A549 treated with AZD9567 at 1 μM for 4 hours (cell line): Measurements from ENCODE around the gene REG3A. TPM values are rescaled to one million over a fixed set of nuclear protein-coding genes. Genes with fewer than 3 reads are reported as not detected.

Source experiments
- total RNA-seq: library from RNA; stranded (reverse); fragments of 200-300 nt; extraction: Qiagen RNA extraction; gene quantifications from 5 replicates; pipeline ENCODE4 v1.2.3, GENCODE V29; 2022; ENCODE audit not compliant: insufficient read depth

The REG3A gene
- not detected in 5 replicates for total RNA-seq

DNA sequence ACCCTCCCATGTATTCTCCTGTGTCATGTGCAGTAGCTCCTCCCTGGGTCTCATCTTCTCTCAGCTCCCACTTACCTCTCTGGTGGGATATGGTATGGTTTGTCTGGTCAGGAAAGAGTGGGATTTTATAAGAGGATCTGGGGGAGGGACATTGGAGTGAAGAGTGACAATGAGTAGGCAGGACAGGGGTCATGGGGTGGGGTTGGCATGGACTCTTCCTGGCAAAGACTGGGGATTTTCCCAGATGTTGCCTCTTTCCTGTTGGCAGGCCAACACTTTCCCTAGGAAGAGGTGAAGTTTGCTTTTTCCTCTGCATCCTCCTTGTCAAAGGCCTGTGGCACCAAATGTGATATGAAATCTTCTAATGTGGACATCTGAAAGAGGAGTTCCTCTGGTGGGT is at the start of gene REG3A:
Gene REG3A, minus strand, starts transcription at position 101 of the 400 bp plus-strand sequence. CDS start 348 bp downstream, outside the sequence.

DNA sequence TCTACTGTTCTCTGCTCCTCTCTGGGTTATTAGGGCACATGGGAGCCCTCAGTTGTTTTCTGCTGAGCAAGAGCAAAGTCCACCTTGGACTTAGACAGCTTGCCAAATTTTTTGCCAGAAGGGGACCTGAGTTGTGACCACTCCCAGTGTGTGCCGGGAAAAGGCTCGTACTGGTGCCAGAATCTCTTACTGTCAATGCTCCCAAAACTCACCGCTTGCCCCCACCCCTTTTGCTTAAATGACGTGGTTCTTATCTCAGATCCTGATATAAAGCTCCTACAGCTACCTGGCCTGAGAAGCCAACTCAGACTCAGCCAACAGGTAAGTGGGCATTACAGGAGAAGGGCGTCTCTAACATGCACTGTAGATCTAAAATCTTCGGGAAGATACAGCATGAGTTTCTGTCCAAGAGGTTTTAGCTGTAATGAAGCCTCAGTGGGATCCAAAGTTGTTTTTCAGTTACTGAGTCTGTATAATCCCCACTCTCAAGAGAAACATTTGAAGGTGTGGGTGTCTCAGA is 39.3 kb downstream of the REG3A start, which contains the start of gene REG1A:
Gene REG1A, plus strand, starts transcription at position 295 of the 520 bp plus-strand sequence. CDS start 374 bp downstream, outside the sequence.

Other genes with a start within 250 kb of the REG3A start
- gene REG3G, start 134.1 kb downstream of the REG3A start, total RNA-seq = not detected in 5 replicates
- gene REG1B, start 71.8 kb downstream of the REG3A start, total RNA-seq = not detected in 5 replicates
- not detected in 5 replicates for gene REG1A, start 39.3 kb downstream of the REG3A start, total RNA-seq